HepG2 (cell line): ENCODE data around the gene CLDN16. TPM values are rescaled to one million over a fixed set of nuclear protein-coding genes. Genes with fewer than 3 reads are reported as not detected.

Source experiments
- ADNP ChIP-seq: sonication (generic); formaldehyde crosslinking; IDR thresholded peaks from 2 replicates; pipeline ENCODE4 v1.4.0; 2020; ENCODE audit warnings: missing genetic modification reagents
- ARID3A ChIP-seq: IDR thresholded peaks from 2 replicates; pipeline ENCODE4 v1.6.1; 2012; ENCODE audit warnings: low read depth, low read length, improper control_type of control experiment
- CC2D1A ChIP-seq: sonication (generic); formaldehyde crosslinking; IDR thresholded peaks from 2 replicates; pipeline ENCODE4 v1.8.1; 2023; ENCODE audit warnings: mild to moderate bottlenecking, missing genetic modification reagents
- EHMT2 ChIP-seq: fragments of 200-600 bp; sonication (generic); IDR thresholded peaks from 2 replicates; pipeline ENCODE4 v1.7.0; 2017; ENCODE audit warnings: antibody characterized with exemption, low read depth, low read length, borderline replicate concordance
- FOSL2 ChIP-seq: sonication (generic); formaldehyde crosslinking; IDR thresholded peaks from 2 replicates; pipeline ENCODE4 v1.4.0; 2020; ENCODE audit warnings: missing genetic modification reagents
- HDAC1 ChIP-seq: sonication (generic); formaldehyde crosslinking; IDR thresholded peaks from 2 replicates; pipeline ENCODE4 v1.5.1; 2020; ENCODE audit warnings: mild to moderate bottlenecking, missing genetic modification reagents
- HDAC2 ChIP-seq: sonication (generic); formaldehyde crosslinking; IDR thresholded peaks from 2 replicates; pipeline ENCODE4 v1.4.0; 2020; ENCODE audit warnings: missing genetic modification reagents
- HOXA3 ChIP-seq: sonication (generic); formaldehyde crosslinking; IDR thresholded peaks from 2 replicates; pipeline ENCODE4 v1.5.0; 2020; ENCODE audit warnings: missing genetic modification reagents
- KDM1A ChIP-seq: IDR thresholded peaks from 2 replicates; pipeline ENCODE4 v1.6.1; 2016; ENCODE audit warnings: missing compliant biosample characterization
- KLF15 ChIP-seq: sonication (generic); formaldehyde crosslinking; IDR thresholded peaks from 2 replicates; pipeline ENCODE4 v1.8.1; 2023; ENCODE audit warnings: borderline replicate concordance, mild to moderate bottlenecking, inconsistent platforms, missing genetic modification reagents, mixed read lengths
- PITX1 ChIP-seq: sonication (generic); formaldehyde crosslinking; IDR thresholded peaks from 2 replicates; pipeline ENCODE4 v1.5.1; 2020; ENCODE audit warnings: mild to moderate bottlenecking, missing genetic modification reagents
- RXRA ChIP-seq: sonication (generic); formaldehyde crosslinking; IDR thresholded peaks from 2 replicates; pipeline ENCODE4 v1.5.1; 2020; ENCODE audit warnings: missing genetic modification reagents
- SKI ChIP-seq: fragments of 450-650 bp; IDR thresholded peaks from one replicate; pipeline ENCODE4 v1.6.1; 2018; ENCODE audit warnings: mild to moderate bottlenecking; ENCODE audit not compliant: partially characterized antibody
- SSRP1 ChIP-seq: IDR thresholded peaks from 2 replicates; pipeline ENCODE4 v1.6.1; 2016; ENCODE audit warnings: control low read depth
- ZNF430 ChIP-seq: sonication (generic); formaldehyde crosslinking; IDR thresholded peaks from 2 replicates; pipeline ENCODE4 v1.9.0; 2021; ENCODE audit warnings: mild to moderate bottlenecking, missing genetic modification reagents
- ZNF484 ChIP-seq: sonication (generic); formaldehyde crosslinking; IDR thresholded peaks from 2 replicates; pipeline ENCODE4 v1.5.1; 2020; ENCODE audit warnings: mild to moderate bottlenecking, low read depth, missing genetic modification reagents, borderline replicate concordance
- polyA plus RNA-seq, 8 experiments: library from polyadenylated mRNA; depleted of rRNA in 3 of 8; stranded (reverse) in 7 of 8; unstranded in 1 of 8; fragments of >200 nt; fragmentation: Illumina TruSeq in 4 of 8; extraction: Trizol in 4 of 8; gene quantifications; 2 replicates each; pipeline versions ENCODE4 v1.2.1 to v1.2.3, GENCODE V29; 2011 to 2016; ENCODE audit warnings: low read depth in 4 of 8, missing spikeins in 1 of 8, mixed read lengths in 1 of 8; ENCODE audit not compliant: insufficient read depth in 1 of 8
- total RNA-seq, 5 experiments: library from RNA; depleted of rRNA; stranded (reverse); fragments of >200 nt; fragmentation: Illumina TruSeq; extraction: Trizol; gene quantifications; 2 replicates each; pipeline ENCODE4 v1.2.3, GENCODE V29; 2016; ENCODE audit warnings: low read depth in 1 of 5
- TF ChIP-seq, protein P1 (sequence below): sonication (generic); formaldehyde crosslinking; IDR thresholded peaks from 2 replicates; pipeline ENCODE4 v1.5.0; 2020; ENCODE audit warnings: missing genetic modification reagents
- TF ChIP-seq, protein P2 (sequence below): sonication (generic); formaldehyde crosslinking; IDR thresholded peaks from 2 replicates; pipeline ENCODE4 v1.4.0; 2020; ENCODE audit warnings: mild to moderate bottlenecking, missing genetic modification reagents
- TF ChIP-seq, protein P3 (sequence below): sonication (generic); formaldehyde crosslinking; IDR thresholded peaks from 2 replicates; pipeline ENCODE4 v1.4.0; 2020; ENCODE audit warnings: missing genetic modification reagents; ENCODE audit errors: not compliant biosample characterization

CLDN16 gene
- total and polyA plus RNA-seq, 2 of the 13 experiments (the other 11 are each of a cell fraction or from before 2014, with no cell fraction given): 0.13 to 0.24 TPM

GRCh38 chr3:190424478-190425439 lies 36.8 kb downstream of the CLDN16 start (continued):
- TF ChIP-seq, protein P1, sequence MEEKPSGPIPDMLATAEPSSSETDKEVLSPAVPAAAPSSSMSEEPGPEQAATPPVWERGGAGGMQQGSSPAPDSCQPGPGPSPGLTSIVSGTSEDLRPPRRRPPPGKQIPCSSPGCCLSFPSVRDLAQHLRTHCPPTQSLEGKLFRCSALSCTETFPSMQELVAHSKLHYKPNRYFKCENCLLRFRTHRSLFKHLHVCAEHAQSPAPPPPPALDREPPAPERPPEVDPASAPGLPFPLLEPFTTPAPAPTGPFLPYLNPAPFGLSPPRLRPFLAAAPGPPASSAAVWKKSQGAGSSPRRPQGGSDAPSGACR (CRISPR knock-in tag): peak; percentile 53; the same call in 1 of the 2 replicates
- TF ChIP-seq CC2D1A (CRISPR knock-in tag) (no peak), HOXA3 (CRISPR knock-in tag) (peak; percentile 47; the same call in 1 of the 2 replicates), KDM1A (CRISPR knock-in tag) (peak; percentile 35; the same call in 1 of the 2 replicates), SKI (peak; percentile 68), ADNP (0 out of 2 replicates have a peak, but pooled peaks have one; percentile 81), KLF15 (no peak), ZNF430 (CRISPR knock-in tag) (no peak), HDAC2 (CRISPR knock-in tag) (peak; percentile 38; the same call in 1 of the 2 replicates), EHMT2 (peak; percentile 36; the same call in 1 of the 2 replicates), FOSL2 (peak; percentile 30; the same call in 1 of the 2 replicates), SSRP1 (CRISPR knock-in tag) (peak; percentile 84; the same call in 1 of the 2 replicates), ARID3A (peak; percentile 86), HDAC1 (CRISPR knock-in tag) (peak; percentile 21; the same call in 1 of the 2 replicates), PITX1 (0 out of 2 replicates have a peak, but pooled peaks have one; percentile 31), ZNF484 (no peak), RXRA (CRISPR knock-in tag) (peak; percentile 49; the same call in 1 of the 2 replicates)
- TF ChIP-seq, protein P2, sequence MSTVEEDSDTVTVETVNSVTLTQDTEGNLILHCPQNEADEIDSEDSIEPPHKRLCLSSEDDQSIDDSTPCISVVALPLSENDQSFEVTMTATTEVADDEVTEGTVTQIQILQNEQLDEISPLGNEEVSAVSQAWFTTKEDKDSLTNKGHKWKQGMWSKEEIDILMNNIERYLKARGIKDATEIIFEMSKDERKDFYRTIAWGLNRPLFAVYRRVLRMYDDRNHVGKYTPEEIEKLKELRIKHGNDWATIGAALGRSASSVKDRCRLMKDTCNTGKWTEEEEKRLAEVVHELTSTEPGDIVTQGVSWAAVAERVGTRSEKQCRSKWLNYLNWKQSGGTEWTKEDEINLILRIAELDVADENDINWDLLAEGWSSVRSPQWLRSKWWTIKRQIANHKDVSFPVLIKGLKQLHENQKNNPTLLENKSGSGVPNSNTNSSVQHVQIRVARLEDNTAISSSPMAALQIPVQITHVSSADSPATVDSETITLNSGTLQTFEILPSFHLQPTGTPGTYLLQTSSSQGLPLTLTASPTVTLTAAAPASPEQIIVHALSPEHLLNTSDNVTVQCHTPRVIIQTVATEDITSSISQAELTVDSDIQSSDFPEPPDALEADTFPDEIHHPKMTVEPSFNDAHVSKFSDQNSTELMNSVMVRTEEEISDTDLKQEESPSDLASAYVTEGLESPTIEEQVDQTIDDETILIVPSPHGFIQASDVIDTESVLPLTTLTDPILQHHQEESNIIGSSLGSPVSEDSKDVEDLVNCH (CRISPR knock-in tag): no peak
- TF ChIP-seq, protein P3, sequence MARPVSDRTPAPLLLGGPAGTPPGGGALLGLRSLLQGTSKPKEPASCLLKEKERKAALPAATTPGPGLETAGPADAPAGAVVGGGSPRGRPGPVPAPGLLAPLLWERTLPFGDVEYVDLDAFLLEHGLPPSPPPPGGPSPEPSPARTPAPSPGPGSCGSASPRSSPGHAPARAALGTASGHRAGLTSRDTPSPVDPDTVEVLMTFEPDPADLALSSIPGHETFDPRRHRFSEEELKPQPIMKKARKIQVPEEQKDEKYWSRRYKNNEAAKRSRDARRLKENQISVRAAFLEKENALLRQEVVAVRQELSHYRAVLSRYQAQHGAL (CRISPR knock-in tag): peak; percentile 48
